K562 (cell line): Measurements from ENCODE around the gene ATRN. TPM values are rescaled to one million over a fixed set of nuclear protein-coding genes. Genes with fewer than 3 reads are reported as not detected.

Experiments
- ATAC-seq: fragments of 200-7000 bp; cut with Tn5 transposase; 3 replicates; pipeline ENCODE4 v1.9.1; 2020; ENCODE audit warnings: moderate library complexity
- BruUV-seq: library from RNA; stranded (reverse); fragments of 400-500 nt; replicated peaks from 2 replicates; lab custom pipeline; 2021; lab: Mats Ljungman, UMichigan
- CTCF ChIA-PET: fragments of 300-600 bp; formaldehyde crosslinking; extraction: SDS; loops from one replicate; lab custom pipeline; 2021; ENCODE audit warnings: low intra/inter-chr PET ratio; lab: Yijun Ruan, JAX
- POLR2A ChIA-PET: fragments of 300-600, 350-650 bp; sonication (Branson Sonifier 250); formaldehyde crosslinking; extraction: SDS; loops from one replicate; lab custom pipeline; 2021; ENCODE audit warnings: antibody characterized with exemption, inconsistent platforms; lab: Yijun Ruan, JAX
- DNase-seq, 4 experiments: peaks; one replicate each; pipeline versions ENCODE4 v3.0.0 to v3.0.0-alpha.2; 2011 to 2018; ENCODE audit warnings: low spot score in 3 of 4, mixed read lengths in 3 of 4; ENCODE audit errors: extremely low read depth in 1 of 4
- FAIRE-seq: peaks from 2 replicates; lab custom pipeline; 2011; peaks lifted over from hg19 to GRCh38; lab: Jason Lieb, UNC
- H2AFZ ChIP-seq: 2 replicates; pipeline ENCODE4 v1.6.0; 2011; ENCODE audit warnings: low read depth, low read length, control low read depth, inconsistent platforms
- H3K27ac ChIP-seq: fragments of 200-600 bp; 3 replicates; pipeline ENCODE4 v1.8.0; 2011; ENCODE audit warnings: low read depth, mild to moderate bottlenecking, control low read depth, inconsistent platforms, low read length, moderate library complexity, mixed read lengths; ENCODE audit errors: extremely low read depth
- H3K27me3 ChIP-seq, 2 experiments: fragments of 300-600 bp in 1 of 2; 2 replicates in 1 of 2; 3 replicates in 1 of 2; pipeline versions ENCODE4 v1.6.0 to v1.8.0; 2011; ENCODE audit warnings: inconsistent platforms in 2 of 2, low read length in 2 of 2, mild to moderate bottlenecking in 1 of 2, mixed read lengths in 1 of 2, moderate library complexity in 1 of 2; ENCODE audit not compliant: control insufficient read depth in 2 of 2, insufficient read depth in 2 of 2
- H3K36me3 ChIP-seq: fragments of 300-600 bp; 3 replicates; pipeline ENCODE4 v1.8.0; 2011; ENCODE audit warnings: mild to moderate bottlenecking, low read length, inconsistent platforms; ENCODE audit not compliant: control insufficient read depth, insufficient read depth
- H3K4me1 ChIP-seq, 2 experiments: fragments of 200-600 bp in 1 of 2; replicated peaks in 1 of 2; 2 replicates in 1 of 2; 3 replicates in 1 of 2; pipeline versions ENCODE4 v1.5.1 to v1.8.0; 2011; ENCODE audit warnings: inconsistent platforms in 2 of 2, low read length in 2 of 2, mild to moderate bottlenecking in 1 of 2, mixed read lengths in 1 of 2, moderate library complexity in 1 of 2; ENCODE audit not compliant: control insufficient read depth in 2 of 2, insufficient read depth in 2 of 2
- H3K4me2 ChIP-seq: 2 replicates; pipeline ENCODE4 v1.6.1; 2011; ENCODE audit warnings: low read length, control low read depth, inconsistent platforms, mixed read lengths; ENCODE audit not compliant: insufficient read depth
- H3K4me3 ChIP-seq: fragments of 200-600 bp; sonication (generic), shearing (Covaris generic); 2 replicates; pipeline ENCODE4 v1.5.1; 2016; ENCODE audit warnings: control low read depth, inconsistent platforms
- H3K79me2 ChIP-seq: fragments of 200-600 bp; 3 replicates; pipeline ENCODE4 v1.8.0; 2011; ENCODE audit warnings: low read length, inconsistent platforms; ENCODE audit not compliant: control insufficient read depth, insufficient read depth
- H3K9ac ChIP-seq, 2 experiments: 2 replicates each; pipeline versions ENCODE4 v1.6.0 to v1.6.1; 2011; ENCODE audit warnings: low read depth in 2 of 2, low read length in 2 of 2, control low read depth in 1 of 2, inconsistent platforms in 1 of 2, mild to moderate bottlenecking in 1 of 2, mixed read lengths in 1 of 2; ENCODE audit not compliant: insufficient read depth in 1 of 2
- H3K9me1 ChIP-seq: one replicate; pipeline ENCODE4 v1.6.0; 2011; ENCODE audit warnings: inconsistent platforms, mild to moderate bottlenecking, low read length, moderate library complexity; ENCODE audit not compliant: control insufficient read depth, insufficient read depth
- H3K9me3 ChIP-seq: replicated peaks from 2 replicates; pipeline ENCODE4 v1.5.1; 2011; ENCODE audit warnings: low read depth, low read length, inconsistent platforms; ENCODE audit not compliant: control insufficient read depth, insufficient read depth
- H4K20me1 ChIP-seq: replicated peaks from 2 replicates; pipeline ENCODE4 v1.6.1; 2011; ENCODE audit warnings: low read length, inconsistent platforms, mixed read lengths; ENCODE audit not compliant: control insufficient read depth, insufficient read depth
- CTCFL ChIP-seq: IDR thresholded peaks from 2 replicates; pipeline ENCODE4 v1.6.1; 2011; ENCODE audit warnings: borderline replicate concordance, low read depth, mild to moderate bottlenecking, moderate library complexity, low read length; ENCODE audit not compliant: insufficient read depth, poor library complexity, severe bottlenecking
- FOXK1 ChIP-seq: sonication (generic); formaldehyde crosslinking; IDR thresholded peaks from 2 replicates; pipeline ENCODE4 v1.8.0; 2022; ENCODE audit warnings: missing genetic modification reagents, mild to moderate bottlenecking, borderline replicate concordance
- HNRNPLL ChIP-seq: fragments of 200-400 bp; formaldehyde crosslinking; IDR thresholded peaks from 2 replicates; pipeline ENCODE4 v1.6.1; 2017; ENCODE audit warnings: low read length, low read depth, mild to moderate bottlenecking; ENCODE audit not compliant: poor library complexity, severe bottlenecking
- KDM5B ChIP-seq: fragments of 200-600 bp; sonication (generic); IDR thresholded peaks from 2 replicates; pipeline ENCODE4 v1.6.1; 2012; ENCODE audit warnings: low read depth, mild to moderate bottlenecking, moderate library complexity, low read length, control low read depth, inconsistent platforms; ENCODE audit not compliant: insufficient replicate concordance
- LCOR ChIP-seq: sonication (generic); formaldehyde crosslinking; IDR thresholded peaks from 2 replicates; pipeline ENCODE4 v1.8.0; 2022; ENCODE audit warnings: mild to moderate bottlenecking, missing genetic modification reagents
- POLR2B ChIP-seq: fragments of 450-650 bp; IDR thresholded peaks from 2 replicates; pipeline ENCODE4 v1.6.1; 2018; ENCODE audit warnings: low read depth; ENCODE audit not compliant: partially characterized antibody
- RBBP5 ChIP-seq: fragments of 200-600 bp; sonication (generic); IDR thresholded peaks from 2 replicates; pipeline ENCODE4 v1.6.1; 2012; ENCODE audit warnings: borderline replicate concordance, mild to moderate bottlenecking, low read length, control low read depth, inconsistent platforms; ENCODE audit not compliant: insufficient read depth, poor library complexity, severe bottlenecking
- RFX5 ChIP-seq: IDR thresholded peaks from 2 replicates; pipeline ENCODE4 v1.6.1; 2011; ENCODE audit warnings: low read depth, mild to moderate bottlenecking, improper control_type of control experiment, low read length
- SNRNP70 ChIP-seq: fragments of 200-400 bp; formaldehyde crosslinking; optimal IDR thresholded peaks from 2 replicates; pipeline ENCODE3; 2017; ENCODE audit warnings: low read depth, low read length
- TOE1 ChIP-seq, 2 experiments: fragments of 450-650 bp in 1 of 2; sonication (generic) in 1 of 2; formaldehyde crosslinking in 1 of 2; IDR thresholded peaks; 2 replicates each; pipeline versions ENCODE4 v1.7.1 to v1.8.0; 2016 to 2022; ENCODE audit warnings: borderline replicate concordance in 2 of 2, mild to moderate bottlenecking in 2 of 2, antibody characterized with exemption in 1 of 2, inconsistent platforms in 1 of 2, low read depth in 1 of 2, missing genetic modification reagents in 1 of 2, moderate library complexity in 1 of 2
- ZNF311 ChIP-seq: fragments of 250-450 bp; sonication (Bioruptor Pico); IDR thresholded peaks from 2 replicates; pipeline ENCODE4 v1.4.0; 2020; ENCODE audit warnings: mild to moderate bottlenecking, moderate library complexity
- ZNF507 ChIP-seq: conservative IDR thresholded peaks from 2 replicates; pipeline ENCODE4 v1.6.1; 2017; ENCODE audit warnings: missing genetic modification characterization, missing compliant biosample characterization
- WGBS: fragments of 100-300 bp; shearing (Covaris generic); methylation state at CpG from one replicate; pipeline ENCODE4 v1.1.6; 2016; ENCODE audit warnings: low coverage, mixed read lengths; ENCODE audit not compliant: insufficient coverage; ENCODE audit errors: missing lambda C conversion rate; 5-methylcytosine and 5-hydroxymethylcytosine counted together
- in situ Hi-C: fragments of 300-500 bp; cut with MboI; formaldehyde crosslinking; loops from 4 replicates; pipeline ENCODE4 v1.15.0; 2018; ENCODE audit warnings: inconsistent platforms, mixed read lengths
- intact Hi-C: fragments of 100-400 bp; cut with micrococcal nuclease; formaldehyde crosslinking; loops from 2 replicates; pipeline ENCODE4 v1.14.2; 2022
- polyA plus RNA-seq, 8 experiments: library from polyadenylated mRNA; depleted of rRNA in 4 of 8; stranded (reverse) in 5 of 8; unstranded in 3 of 8; fragments of >200 nt; fragmentation: Nextera tagmentation in 2 of 8; fragmentation: Illumina TruSeq in 1 of 8; extraction: Ambion mirVana in 2 of 8; extraction: Trizol in 1 of 8; gene quantifications; 2 replicates each; pipeline versions ENCODE4 v1.2.1 to v1.2.3, GENCODE V29; 2011 to 2014; ENCODE audit warnings: inconsistent platforms in 1 of 8, missing spikeins in 1 of 8
- total RNA-seq, 7 experiments: library from RNA; depleted of rRNA in 6 of 7; stranded (reverse); fragments of >200 nt in 6 of 7; fragmentation: Illumina TruSeq in 2 of 7; extraction: Trizol in 2 of 7; gene quantifications; 2 replicates each; pipeline versions ENCODE4 v1.2.1 to v1.2.3, GENCODE V29; 2011 to 2021; ENCODE audit warnings: low replicate concordance in 1 of 7

ATRN gene
- total and polyA plus RNA-seq, 9 of the 15 experiments (the other 6 are each of a cell fraction or from before 2014, with no cell fraction given), result 0.69 to 16.5 (median 7.6) TPM

- no peak for DNase-seq
- H3K27me3 ChIP-seq, result no peaks in the 10 kb centered on the region
- FAIRE-seq, result no peak
- H3K9me3 ChIP-seq, result no peaks in the 10 kb centered on the region
- ChIA-PET CTCF (no interaction called here), POLR2A (no interaction called here)
- H3K27ac ChIP-seq, result no peak overlapping the region
- no peak overlapping the region for H3K4me2 ChIP-seq
- H3K9me1 ChIP-seq, result no peaks in the 10 kb centered on the region
- no peak overlapping the region for H3K4me3 ChIP-seq
- H3K36me3 ChIP-seq, result peaks cover 10% of the 10 kb centered on the region; the same call in 2 of the 3 replicates
- no TSS peak for BruUV-seq
- no peak for ATAC-seq
- in situ Hi-C loops (loop anchor here (5.0 kb wide), 1 partner anchor 153 kb away; the partner anchor contains the start of gene SIGLEC1), intact Hi-C loops (loop anchor here (10.0 kb wide), 1 partner anchor 65 kb away; no protein-coding TSS in a partner anchor)
- H3K79me2 ChIP-seq, result no peaks in the 10 kb centered on the region
- WGBS, result 82% methylated on average over 1 of the region's 1 CpG
- H2AFZ ChIP-seq, result no peak overlapping the region
- H3K9ac ChIP-seq, result no peak overlapping the region
- H3K4me1 ChIP-seq, result no peaks in the 10 kb centered on the region
- TF ChIP-seq POLR2B (no peak), RBBP5 (no peak), RFX5 (no peak), ZNF311 (CRISPR knock-in tag) (no peak), TOE1 (IDR thresholded peaks at IDR 0.05; ENCODE audit: borderline replicate concordance) (no peak), TOE1 (CRISPR knock-in tag; IDR thresholded peaks at IDR 0.05; ENCODE audit: borderline replicate concordance, low read depth) (no peak), LCOR (CRISPR knock-in tag) (no peak), ZNF507 (tag) (no peak), KDM5B (no peak), FOXK1 (no peak), CTCFL (no peak), HNRNPLL (no peak), SNRNP70 (no peak)
- no peaks in the 10 kb centered on the region for H4K20me1 ChIP-seq
These were observed 88.8 kb downstream of the ATRN start for GRCh38 chr20:3559637-3560036.
